ENCODE measurements around the gene GORAB. TPM values are rescaled to one million over a fixed set of nuclear protein-coding genes. Genes with fewer than 3 reads are reported as not detected.

The GORAB gene
- total RNA-seq, 1 experiment from 2014 or later = 10.9 TPM

GRCh38 chr1:170576980-170577379 is 45.0 kb downstream of the GORAB start:
- no peak for DNase-seq (ENCODE audit: low spot score)
- Histone ChIP-seq H3K27ac (ENCODE audit: low read depth, low read length, poor library complexity, severe bottlenecking) (no peak overlapping the region), H3K36me3 (ENCODE audit: insufficient read depth, low read length, poor library complexity, severe bottlenecking) (no peaks in the 10 kb centered on the region), H3K4me1 (ENCODE audit: insufficient read depth, low read length, poor library complexity, severe bottlenecking) (no peaks in the 10 kb centered on the region), H3K4me3 (ENCODE audit: low read depth, low read length, poor library complexity, severe bottlenecking) (no peak overlapping the region), H3K27me3 (replicated peaks; ENCODE audit: insufficient read depth, low read depth, low read length, poor library complexity) (no peaks in the 10 kb centered on the region), H3K9me3 (ENCODE audit: low read depth, low read length, poor library complexity, severe bottlenecking) (no peaks in the 10 kb centered on the region)
- POLR2A ChIA-PET (ENCODE audit: low non-redundant PET) = no interaction called here
- intact Hi-C loops (cut with micrococcal nuclease; ENCODE audit: unreplicated experiment) = no loop called here
- CTCF ChIA-PET = no interaction called here
- BruUV-seq (replicated peaks) = no TSS peak
- TF ChIP-seq, protein P1, sequence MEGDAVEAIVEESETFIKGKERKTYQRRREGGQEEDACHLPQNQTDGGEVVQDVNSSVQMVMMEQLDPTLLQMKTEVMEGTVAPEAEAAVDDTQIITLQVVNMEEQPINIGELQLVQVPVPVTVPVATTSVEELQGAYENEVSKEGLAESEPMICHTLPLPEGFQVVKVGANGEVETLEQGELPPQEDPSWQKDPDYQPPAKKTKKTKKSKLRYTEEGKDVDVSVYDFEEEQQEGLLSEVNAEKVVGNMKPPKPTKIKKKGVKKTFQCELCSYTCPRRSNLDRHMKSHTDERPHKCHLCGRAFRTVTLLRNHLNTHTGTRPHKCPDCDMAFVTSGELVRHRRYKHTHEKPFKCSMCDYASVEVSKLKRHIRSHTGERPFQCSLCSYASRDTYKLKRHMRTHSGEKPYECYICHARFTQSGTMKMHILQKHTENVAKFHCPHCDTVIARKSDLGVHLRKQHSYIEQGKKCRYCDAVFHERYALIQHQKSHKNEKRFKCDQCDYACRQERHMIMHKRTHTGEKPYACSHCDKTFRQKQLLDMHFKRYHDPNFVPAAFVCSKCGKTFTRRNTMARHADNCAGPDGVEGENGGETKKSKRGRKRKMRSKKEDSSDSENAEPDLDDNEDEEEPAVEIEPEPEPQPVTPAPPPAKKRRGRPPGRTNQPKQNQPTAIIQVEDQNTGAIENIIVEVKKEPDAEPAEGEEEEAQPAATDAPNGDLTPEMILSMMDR (conservative IDR thresholded peaks at IDR 0.05; ENCODE audit: low read depth, low read length) = no peak
- TF ChIP-seq EZH2 (IDR thresholded peaks at IDR 0.05; ENCODE audit: borderline replicate concordance, low read depth, low read length, poor library complexity, severe bottlenecking) = no peak

DNA sequence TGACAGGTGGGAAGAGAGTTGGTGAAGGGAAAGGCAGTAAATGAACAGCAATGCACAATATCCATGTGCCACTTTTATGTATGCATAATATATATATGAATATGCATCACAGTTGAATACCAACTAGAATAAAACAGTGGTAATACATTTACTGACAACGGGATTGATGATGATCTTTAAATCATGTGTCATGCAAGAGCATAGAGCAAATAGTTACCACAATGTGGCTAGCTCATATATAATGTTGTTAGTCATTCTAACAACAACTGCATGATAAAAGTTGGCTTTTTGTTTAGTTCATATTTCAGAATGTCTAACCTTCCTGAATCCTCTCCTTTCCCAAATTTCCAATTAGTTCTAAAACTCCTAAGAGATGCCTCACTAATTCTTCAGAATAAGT is 46.4 kb downstream of the GORAB start:
- H3K4me3 ChIP-seq (ENCODE audit: low read depth, low read length, poor library complexity, severe bottlenecking) = no peak overlapping the region
- H3K27me3 ChIP-seq (replicated peaks; ENCODE audit: insufficient read depth, low read depth, low read length, poor library complexity) = no peaks in the 10 kb centered on the region
- BruUV-seq (replicated peaks) = no TSS peak
- intact Hi-C loops (cut with micrococcal nuclease; ENCODE audit: unreplicated experiment) = no loop called here
- H3K27ac ChIP-seq (ENCODE audit: low read depth, low read length, poor library complexity, severe bottlenecking) = no peak overlapping the region
- ChIA-PET CTCF (no interaction called here), POLR2A (ENCODE audit: low non-redundant PET) (no interaction called here)
- no peaks in the 10 kb centered on the region for H3K36me3 ChIP-seq (ENCODE audit: insufficient read depth, low read length, poor library complexity, severe bottlenecking)
- TF ChIP-seq, protein P1 (conservative IDR thresholded peaks at IDR 0.05; ENCODE audit: low read depth, low read length) = no peak
- TF ChIP-seq EZH2 (IDR thresholded peaks at IDR 0.05; ENCODE audit: borderline replicate concordance, low read depth, low read length, poor library complexity, severe bottlenecking) = no peak
- H3K9me3 ChIP-seq (ENCODE audit: low read depth, low read length, poor library complexity, severe bottlenecking) = no peaks in the 10 kb centered on the region
- no peak for DNase-seq (ENCODE audit: low spot score)
- H3K4me1 ChIP-seq (ENCODE audit: insufficient read depth, low read length, poor library complexity, severe bottlenecking) = no peaks in the 10 kb centered on the region

DNA sequence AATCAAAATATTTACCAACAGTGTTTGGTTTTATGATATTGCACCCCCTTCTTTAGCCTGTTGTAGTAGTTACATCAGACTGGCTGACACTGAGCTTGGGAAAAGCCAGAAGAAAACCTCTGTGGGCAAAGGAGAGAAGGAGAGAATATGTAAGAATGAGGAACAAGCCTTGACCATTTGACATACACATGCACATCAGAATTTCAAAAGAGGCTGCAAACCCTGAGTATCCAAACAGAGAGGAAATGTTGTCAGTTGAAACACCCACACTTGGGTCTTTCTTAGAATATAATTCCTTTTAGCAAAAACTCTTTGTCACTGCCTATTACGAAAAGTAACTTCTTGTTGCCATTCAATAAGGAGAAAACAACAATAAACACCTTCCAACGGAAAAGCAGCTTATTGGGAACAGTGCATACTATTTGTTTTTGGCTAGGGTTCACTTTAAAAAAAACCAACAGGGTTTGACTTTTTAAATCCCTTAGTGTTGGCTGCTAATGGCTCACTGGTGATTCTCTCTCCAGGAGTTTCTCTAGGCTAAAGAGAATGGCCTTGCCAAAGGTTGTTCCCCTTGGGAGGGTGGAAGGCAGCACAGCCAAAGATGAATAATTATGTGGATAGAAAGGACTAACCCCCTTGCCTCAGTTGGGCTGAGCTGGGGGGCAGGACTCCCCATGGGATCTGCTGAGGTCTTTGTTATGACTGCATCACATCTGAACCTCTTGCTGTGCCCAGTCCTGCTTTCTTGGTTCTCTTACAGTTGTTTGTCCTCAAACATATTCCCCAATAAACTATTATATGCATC is 48.9 kb downstream of the GORAB start:
- H3K4me3 ChIP-seq (ENCODE audit: low read depth, low read length, poor library complexity, severe bottlenecking) = no peak overlapping the region
- H3K9me3 ChIP-seq (ENCODE audit: low read depth, low read length, poor library complexity, severe bottlenecking) = no peaks in the 10 kb centered on the region
- no peak for DNase-seq (ENCODE audit: low spot score)
- intact Hi-C loops (cut with micrococcal nuclease; ENCODE audit: unreplicated experiment) = no loop called here
- TF ChIP-seq EZH2 (IDR thresholded peaks at IDR 0.05; ENCODE audit: borderline replicate concordance, low read depth, low read length, poor library complexity, severe bottlenecking) = no peak
- TF ChIP-seq, protein P1 (conservative IDR thresholded peaks at IDR 0.05; ENCODE audit: low read depth, low read length) = no peak
- no peaks in the 10 kb centered on the region for H3K27me3 ChIP-seq (replicated peaks; ENCODE audit: insufficient read depth, low read depth, low read length, poor library complexity)
- H3K36me3 ChIP-seq (ENCODE audit: insufficient read depth, low read length, poor library complexity, severe bottlenecking) = no peaks in the 10 kb centered on the region
- H3K27ac ChIP-seq (ENCODE audit: low read depth, low read length, poor library complexity, severe bottlenecking) = no peak overlapping the region
- BruUV-seq (replicated peaks) = no TSS peak
- CTCF ChIA-PET = no interaction called here
- no peaks in the 10 kb centered on the region for H3K4me1 ChIP-seq (ENCODE audit: insufficient read depth, low read length, poor library complexity, severe bottlenecking)
- POLR2A ChIA-PET (ENCODE audit: low non-redundant PET) = no interaction called here

Data from A673 (cell line).